Endodermal cell (in vitro differentiated cells): ENCODE data around the gene NEK6. TPM values are rescaled to one million over a fixed set of nuclear protein-coding genes. Genes with fewer than 3 reads are reported as not detected.

Experiments used
- DNase-seq: peaks from one replicate; pipeline ENCODE4 v3.0.0-alpha.2; 2017
- H3K27ac ChIP-seq: 2 replicates; pipeline ENCODE4 v1.5.1; 2013; ENCODE audit warnings: mild to moderate bottlenecking, low read depth, low read length, moderate library complexity
- H3K27me3 ChIP-seq: 2 replicates; pipeline ENCODE4 v1.6.1; 2013; ENCODE audit warnings: mild to moderate bottlenecking, low read length, moderate library complexity; ENCODE audit not compliant: insufficient read depth, control insufficient read depth, poor library complexity, severe bottlenecking
- H3K36me3 ChIP-seq: 2 replicates; pipeline ENCODE4 v1.7.0; 2013; ENCODE audit warnings: mild to moderate bottlenecking, low read length, moderate library complexity; ENCODE audit not compliant: control insufficient read depth, insufficient read depth
- H3K4me1 ChIP-seq: one replicate; pipeline ENCODE4 v1.7.0; 2013; ENCODE audit warnings: low read length; ENCODE audit not compliant: control insufficient read depth, insufficient read depth
- H3K4me3 ChIP-seq: 2 replicates; pipeline ENCODE4 v1.5.1; 2013; ENCODE audit warnings: mild to moderate bottlenecking, low read length, moderate library complexity
- H3K9ac ChIP-seq: 2 replicates; pipeline ENCODE4 v1.6.1; 2013; ENCODE audit warnings: mild to moderate bottlenecking, low read length, moderate library complexity; ENCODE audit not compliant: poor library complexity, severe bottlenecking; ENCODE audit errors: extremely low read depth
- H3K9me3 ChIP-seq: 2 replicates; pipeline ENCODE4 v1.6.1; 2013; ENCODE audit warnings: mild to moderate bottlenecking, low read length, moderate library complexity; ENCODE audit not compliant: control insufficient read depth
- H3K27ac Mint-ChIP-seq: 2 replicates; pipeline ENCODE4 v1.8.0; 2020; ENCODE audit warnings: mixed read lengths
- H3K27me3 Mint-ChIP-seq: 2 replicates; pipeline ENCODE4 v1.8.0; 2021; ENCODE audit warnings: mild to moderate bottlenecking, mixed read lengths; ENCODE audit not compliant: insufficient read depth
- H3K36me3 Mint-ChIP-seq: 2 replicates; pipeline ENCODE4 v1.8.0; 2020; ENCODE audit warnings: low read depth, mixed read lengths
- H3K4me1 Mint-ChIP-seq: 2 replicates; pipeline ENCODE4 v1.8.0; 2020; ENCODE audit warnings: mixed read lengths
- H3K4me3 Mint-ChIP-seq: 2 replicates; pipeline ENCODE4 v1.8.0; 2020; ENCODE audit warnings: mild to moderate bottlenecking, moderate library complexity, mixed read lengths
- H3K9me3 Mint-ChIP-seq: 2 replicates; pipeline ENCODE4 v1.8.0; 2020; ENCODE audit warnings: mild to moderate bottlenecking, mixed read lengths
- CTCF ChIP-seq: fragments of 200-600 bp; sonication (generic); conservative IDR thresholded peaks from 2 replicates; pipeline ENCODE4 v1.5.0; 2021; ENCODE audit warnings: antibody characterized with exemption, mild to moderate bottlenecking
- WGBS, 2 experiments: methylation state at CpG; one replicate each; pipeline versions ENCODE4 v1.1.5 to v1.1.7; 2013; ENCODE audit warnings: missing lambda C conversion rate in 2 of 2, mixed read lengths in 1 of 2; ENCODE audit not compliant: insufficient coverage in 1 of 2, insufficient read length in 1 of 2; 5-methylcytosine and 5-hydroxymethylcytosine counted together
- total RNA-seq, 2 donors: library from RNA; stranded (reverse); fragmentation: NEBNext Ultra II Directional in 1 of 2; extraction: Animal tissue kit (Norgen Biotek cat#: 25700) in 1 of 2; gene quantifications; 2 replicates in 1 of 2; 3 replicates in 1 of 2; pipeline ENCODE4 v1.2.1, GENCODE V29; 2021

NEK6 gene
- total RNA-seq, 2 donors from 2014 or later, result 17.1 to 32.5 TPM

- H3K36me3 ChIP-seq, result peaks cover 3% of the 10 kb centered on the region
- H3K9ac ChIP-seq, result no peak overlapping the region
- H3K27me3 Mint-ChIP-seq, result no peaks in the 10 kb centered on the region
- no peak for TF ChIP-seq CTCF
- H3K4me3 ChIP-seq, result no peak overlapping the region
- no peaks in the 10 kb centered on the region for H3K9me3 Mint-ChIP-seq
- H3K27ac Mint-ChIP-seq, result no peak overlapping the region
- H3K27me3 ChIP-seq, result no peaks in the 10 kb centered on the region
- H3K4me1 Mint-ChIP-seq, result no peaks in the 10 kb centered on the region
- no peaks in the 10 kb centered on the region for H3K36me3 Mint-ChIP-seq
- no peaks in the 10 kb centered on the region for H3K9me3 ChIP-seq
- H3K27ac ChIP-seq, result no peak overlapping the region
- DNase-seq, result no peak
- H3K4me1 ChIP-seq, result no peaks in the 10 kb centered on the region
- WGBS, 2 experiments, result 91 to 94% methylated on average over 7 of the region's 7 CpGs
- H3K4me3 Mint-ChIP-seq, result no peak overlapping the region
Measured at GRCh38 chr9:124274738-124275137, 17.0 kb downstream of the NEK6 start.

- Histone ChIP-seq H3K4me3 (no peak overlapping the region), H3K27me3 (no peaks in the 10 kb centered on the region), H3K36me3 (no peaks in the 10 kb centered on the region), H3K4me1 (no peaks in the 10 kb centered on the region), H3K9me3 (no peaks in the 10 kb centered on the region), H3K27ac (no peak overlapping the region), H3K9ac (no peak overlapping the region)
- Mint-ChIP-seq H3K27ac (peak overlapping the region; percentile 68), H3K36me3 (no peaks in the 10 kb centered on the region), H3K4me1 (no peaks in the 10 kb centered on the region), H3K4me3 (no peak overlapping the region), H3K27me3 (no peaks in the 10 kb centered on the region), H3K9me3 (no peaks in the 10 kb centered on the region)
- no peak for TF ChIP-seq CTCF
- 89 to 92% methylated on average over 15 to 17 of the region's 17 CpGs for WGBS, 2 experiments
- DNase-seq, result no peak
Measured at GRCh38 chr9:124277420-124277819, 19.7 kb downstream of the NEK6 start.

- Histone ChIP-seq H3K27ac (no peak overlapping the region), H3K36me3 (no peaks in the 10 kb centered on the region), H3K4me1 (no peaks in the 10 kb centered on the region), H3K9me3 (no peaks in the 10 kb centered on the region), H3K9ac (no peak overlapping the region), H3K4me3 (no peak overlapping the region), H3K27me3 (no peaks in the 10 kb centered on the region)
- Mint-ChIP-seq H3K27ac (peak overlapping the region; percentile 68), H3K36me3 (no peaks in the 10 kb centered on the region), H3K27me3 (no peaks in the 10 kb centered on the region), H3K9me3 (no peaks in the 10 kb centered on the region), H3K4me3 (no peak overlapping the region), H3K4me1 (no peaks in the 10 kb centered on the region)
- WGBS, 2 experiments, result 88 to 92% methylated on average over 14 to 18 of the region's 18 CpGs
- TF ChIP-seq CTCF, result no peak
- DNase-seq, result no peak
Measured at GRCh38 chr9:124278054-124278540, 20.3 kb downstream of the NEK6 start.
